GM12891 (cell line): Measurements from ENCODE around the gene CAMTA1.

Experiments used
- POLR2A ChIP-seq: IDR thresholded peaks from 2 replicates; pipeline ENCODE4 v1.6.1; 2011; ENCODE audit warnings: low read depth, low read length, control low read depth
- POLR2AphosphoS5 ChIP-seq: IDR thresholded peaks from 2 replicates; pipeline ENCODE4 v1.6.1; 2011; ENCODE audit warnings: low read depth, low read length, control low read depth
- POU2F2 ChIP-seq: IDR thresholded peaks from 2 replicates; pipeline ENCODE4 v1.6.1; 2011; ENCODE audit warnings: low read depth, mild to moderate bottlenecking, control low read depth, low read length, moderate library complexity
- SPI1 ChIP-seq: IDR thresholded peaks from 2 replicates; pipeline ENCODE4 v1.6.1; 2011; ENCODE audit warnings: low read depth, low read length, control low read depth

GRCh38 chr1:7379441-7379971 is 594.3 kb downstream of the CAMTA1 start:
- no peak for TF ChIP-seq POLR2A
- TF ChIP-seq POLR2AphosphoS5 = no peak
- TF ChIP-seq SPI1 = no peak
- no peak for TF ChIP-seq POU2F2
